GM23338 (cell line): Measurements from ENCODE around the gene TSPEAR. TPM values are rescaled to one million over a fixed set of nuclear protein-coding genes. Genes with fewer than 3 reads are reported as not detected.

Experiments used
- ATAC-seq: fragments of 200-7000 bp; cut with Tn5 transposase; 3 replicates; pipeline ENCODE4 v1.9.1; 2020
- DNase-seq: peaks from one replicate; pipeline ENCODE4 v3.0.0-alpha.2; 2015; ENCODE audit warnings: low spot score
- H2AFZ ChIP-seq: fragments of 200-600 bp; sonication (generic); 2 replicates; pipeline ENCODE4 v1.8.0; 2016; ENCODE audit warnings: antibody characterized with exemption, mild to moderate bottlenecking, moderate library complexity
- H3F3A ChIP-seq: fragments of 200-600 bp; sonication (generic); replicated peaks from 2 replicates; pipeline ENCODE4 v1.8.0; 2017; ENCODE audit warnings: antibody characterized with exemption, mixed run types, low read depth
- H3K27ac ChIP-seq: fragments of 200-600 bp; sonication (generic); 2 replicates; pipeline ENCODE4 v1.6.1; 2016; ENCODE audit warnings: low read depth
- H3K27me3 ChIP-seq: fragments of 200-600 bp; sonication (generic); 2 replicates; pipeline ENCODE4 v1.8.0; 2016; ENCODE audit warnings: mild to moderate bottlenecking, mixed run types, moderate library complexity; ENCODE audit not compliant: insufficient read depth
- H3K36me3 ChIP-seq: fragments of 200-600 bp; sonication (generic); 2 replicates; pipeline ENCODE4 v1.8.0; 2016; ENCODE audit warnings: mild to moderate bottlenecking; ENCODE audit not compliant: insufficient read depth
- H3K4me1 ChIP-seq: fragments of 200-600 bp; sonication (generic); 2 replicates; pipeline ENCODE4 v1.8.0; 2016; ENCODE audit warnings: mild to moderate bottlenecking, moderate library complexity; ENCODE audit not compliant: insufficient read depth
- H3K4me2 ChIP-seq: fragments of 200-600 bp; sonication (generic); 2 replicates; pipeline ENCODE4 v1.7.1; 2017; ENCODE audit warnings: mixed run types
- H3K4me3 ChIP-seq: fragments of 200-600 bp; sonication (generic); 2 replicates; pipeline ENCODE4 v1.6.1; 2016; ENCODE audit warnings: mixed run types
- H3K79me2 ChIP-seq: fragments of 200-600 bp; sonication (generic); replicated peaks from 2 replicates; pipeline ENCODE4 v1.8.0; 2017; ENCODE audit warnings: mild to moderate bottlenecking; ENCODE audit not compliant: insufficient read depth
- H3K9me2 ChIP-seq: fragments of 200-600 bp; sonication (generic); 2 replicates; pipeline ENCODE4 v1.8.0; 2017; ENCODE audit not compliant: insufficient read depth
- H4K20me1 ChIP-seq: fragments of 200-600 bp; sonication (generic); replicated peaks from 2 replicates; pipeline ENCODE4 v1.8.0; 2017; ENCODE audit warnings: mild to moderate bottlenecking; ENCODE audit not compliant: insufficient read depth
- H3K27ac Mint-ChIP-seq: 2 replicates; pipeline ENCODE4 v1.8.0; 2020; ENCODE audit warnings: inconsistent platforms, mild to moderate bottlenecking, moderate library complexity, mixed read lengths
- H3K27me3 Mint-ChIP-seq: 3 replicates; pipeline ENCODE4 v1.8.0; 2022; ENCODE audit warnings: low read depth, mild to moderate bottlenecking, moderate library complexity, mixed read lengths, inconsistent platforms; ENCODE audit not compliant: insufficient read depth, poor library complexity
- H3K36me3 Mint-ChIP-seq: 3 replicates; pipeline ENCODE4 v1.8.0; 2021; ENCODE audit warnings: low read depth, mild to moderate bottlenecking, inconsistent platforms, moderate library complexity, mixed read lengths
- H3K4me1 Mint-ChIP-seq: 3 replicates; pipeline ENCODE4 v1.8.0; 2020; ENCODE audit warnings: mild to moderate bottlenecking, inconsistent platforms, mixed read lengths
- H3K4me3 Mint-ChIP-seq: 3 replicates; pipeline ENCODE4 v1.8.0; 2021; ENCODE audit warnings: moderate library complexity, mild to moderate bottlenecking, inconsistent platforms, mixed read lengths
- H3K9me3 Mint-ChIP-seq: 3 replicates; pipeline ENCODE4 v1.8.0; 2020; ENCODE audit warnings: moderate library complexity, mild to moderate bottlenecking, inconsistent platforms, mixed read lengths
- CREB1 ChIP-seq: fragments of 250-450 bp; sonication (Bioruptor Pico); IDR thresholded peaks from 2 replicates; pipeline ENCODE4 v1.5.0; 2020; ENCODE audit warnings: low read depth, mild to moderate bottlenecking, moderate library complexity
- CTCF ChIP-seq, 2 experiments: fragments of 200-600 bp in 1 of 2; sonication (generic) in 1 of 2; conservative IDR thresholded peaks; 2 replicates each; pipeline versions ENCODE4 v1.5.1 to v1.6.1; 2016 to 2017; ENCODE audit warnings: antibody characterized with exemption in 2 of 2, low read depth in 2 of 2, mild to moderate bottlenecking in 2 of 2, moderate library complexity in 1 of 2
- ETS1 ChIP-seq: IDR thresholded peaks from 2 replicates; pipeline ENCODE4 v1.6.1; 2016; ENCODE audit warnings: antibody characterized with exemption
- EZH2 ChIP-seq: fragments of 200-600 bp; sonication (generic); IDR thresholded peaks from one replicate; pipeline ENCODE4 v1.8.0; 2017; ENCODE audit warnings: antibody characterized with exemption, mild to moderate bottlenecking, low read depth; ENCODE audit not compliant: unreplicated experiment
- EZH2phosphoT487 ChIP-seq: fragments of 200-600 bp; sonication (generic); IDR thresholded peaks from one replicate; pipeline ENCODE4 v1.8.1; 2018; ENCODE audit warnings: antibody characterized with exemption; ENCODE audit not compliant: unreplicated experiment
- JUNB ChIP-seq: IDR thresholded peaks from one replicate; pipeline ENCODE4 v1.6.1; 2016; ENCODE audit warnings: antibody characterized with exemption; ENCODE audit not compliant: unreplicated experiment
- NANOG ChIP-seq: IDR thresholded peaks from 2 replicates; pipeline ENCODE4 v1.6.1; 2016; ENCODE audit warnings: antibody characterized with exemption, borderline replicate concordance
- POLR2AphosphoS5 ChIP-seq: IDR thresholded peaks from 2 replicates; pipeline ENCODE4 v1.6.1; 2016; ENCODE audit warnings: antibody characterized with exemption, low read depth
- REST ChIP-seq: IDR thresholded peaks from one replicate; pipeline ENCODE4 v1.6.1; 2018; ENCODE audit warnings: antibody characterized with exemption; ENCODE audit not compliant: unreplicated experiment
- STAT1 ChIP-seq: IDR thresholded peaks from one replicate; pipeline ENCODE4 v1.6.1; 2016; ENCODE audit warnings: antibody characterized with exemption; ENCODE audit not compliant: unreplicated experiment
- ZNF114 ChIP-seq: fragments of 250-450 bp; sonication (Bioruptor Pico); IDR thresholded peaks from 2 replicates; pipeline ENCODE4 v1.5.0; 2020; ENCODE audit warnings: mild to moderate bottlenecking, moderate library complexity
- ZNF331 ChIP-seq: fragments of 250-450 bp; sonication (Bioruptor Pico); IDR thresholded peaks from 2 replicates; pipeline ENCODE4 v1.5.0; 2020; ENCODE audit warnings: low read depth, mild to moderate bottlenecking, moderate library complexity
- ZNF462 ChIP-seq: fragments of 250-450 bp; sonication (Bioruptor Pico); IDR thresholded peaks from 2 replicates; pipeline ENCODE4 v1.5.0; 2020; ENCODE audit warnings: mild to moderate bottlenecking, moderate library complexity
- polyA plus RNA-seq: library from polyadenylated mRNA; unstranded; fragments of >200 nt; fragmentation: Nextera tagmentation; extraction: Ambion mirVana; gene quantifications from 2 replicates; pipeline ENCODE4 v1.2.1, GENCODE V29; 2016
- total RNA-seq: library from RNA; depleted of rRNA; stranded (reverse); fragments of >200 nt; shearing (Covaris generic); gene quantifications from 2 replicates; pipeline ENCODE4 v1.2.3, GENCODE V29; 2014

The TSPEAR gene
- total and polyA plus RNA-seq, 2 experiments from 2014 or later: 0.35 to 0.92 TPM

- Histone ChIP-seq H3K4me2 (no peak overlapping the region), H3K27me3 (no peaks in the 10 kb centered on the region), H2AFZ (no peak overlapping the region), H3K9me2 (no peaks in the 10 kb centered on the region), H3K36me3 (no peaks in the 10 kb centered on the region), H3K4me3 (no peak overlapping the region), H4K20me1 (no peaks in the 10 kb centered on the region), H3K27ac (no peak overlapping the region), H3K79me2 (no peaks in the 10 kb centered on the region), H3F3A (no peaks in the 10 kb centered on the region), H3K4me1 (no peaks in the 10 kb centered on the region)
- DNase-seq: no peak
- H3K27me3 Mint-ChIP-seq: peaks cover 7% of the 10 kb centered on the region
- no peaks in the 10 kb centered on the region for H3K36me3 Mint-ChIP-seq
- no peak overlapping the region for H3K4me3 Mint-ChIP-seq
- peaks cover 3% of the 10 kb centered on the region; the same call in 1 of the 3 replicates for H3K9me3 Mint-ChIP-seq
- H3K27ac Mint-ChIP-seq: no peak overlapping the region
- no peak for TF ChIP-seq EZH2
- no peak for TF ChIP-seq ZNF462 (CRISPR knock-in tag)
- no peak for TF ChIP-seq STAT1
- no peak for TF ChIP-seq JUNB
- TF ChIP-seq ZNF114 (CRISPR knock-in tag): no peak
- TF ChIP-seq EZH2phosphoT487: no peak
- no peak for TF ChIP-seq POLR2AphosphoS5
- TF ChIP-seq ETS1: no peak
- TF ChIP-seq CREB1 (CRISPR knock-in tag): no peak
- TF ChIP-seq CTCF (conservative IDR thresholded peaks at IDR 0.05; ENCODE audit: low read depth in 2 of 2): no peak
- no peak for TF ChIP-seq NANOG
- TF ChIP-seq REST: no peak
- no peak for TF ChIP-seq ZNF331
- no peak for ATAC-seq
- H3K4me1 Mint-ChIP-seq: no peaks in the 10 kb centered on the region
Measured at GRCh38 chr21:44564886-44565598, 146.3 kb downstream of the TSPEAR start.
